Measurements from ENCODE around the gene ARHGAP30. TPM values are rescaled to one million over a fixed set of nuclear protein-coding genes. Genes with fewer than 3 reads are reported as not detected.

Gene ARHGAP30
- total and polyA plus RNA-seq, 9 donors = 1.3 to 3.4 (median 2.9) TPM

GRCh38 chr1:161106431-161106830 is 36.7 kb upstream of the ARHGAP30 start:
- no peaks in the 10 kb centered on the region for H3K4me1 ChIP-seq (ENCODE audit: control insufficient read depth, insufficient read depth, low read length)
- H3K36me3 ChIP-seq (ENCODE audit: control insufficient read depth, insufficient read depth, low read length) = peaks cover 13% of the 10 kb centered on the region
- no peak overlapping the region for H3K27ac ChIP-seq (ENCODE audit: low read length)
- WGBS (ENCODE audit: insufficient coverage) = 71% methylated on average over 1 of the region's 1 CpG
- no peak overlapping the region for H3K4me3 ChIP-seq (ENCODE audit: low read length)
- no peaks in the 10 kb centered on the region for H3K27me3 ChIP-seq (ENCODE audit: control insufficient read depth, insufficient read depth, low read length)
- no peaks in the 10 kb centered on the region for H3K9me3 ChIP-seq (replicated peaks; ENCODE audit: control insufficient read depth, low read depth, low read length)
- no peak for DNase-seq

DNA sequence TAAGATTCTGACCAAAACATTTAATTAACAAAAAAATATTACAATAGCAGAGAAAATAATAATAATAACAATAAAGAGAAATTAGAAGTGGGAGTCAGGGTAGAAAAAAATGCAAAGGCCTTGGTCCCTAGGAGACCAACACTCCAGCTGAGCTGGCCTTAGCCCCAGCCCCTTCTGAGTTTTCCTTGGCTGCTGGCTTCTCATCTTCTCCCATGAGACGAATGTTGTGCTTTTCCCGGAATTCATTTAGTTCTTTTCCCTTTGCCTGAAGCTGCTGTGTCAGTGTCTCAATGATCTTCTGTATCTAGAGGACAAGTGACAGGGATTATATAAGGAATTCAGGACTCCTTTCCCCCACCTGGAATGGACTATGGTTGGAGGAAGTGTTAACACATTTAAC is 30.9 kb upstream of the ARHGAP30 start:
- Histone ChIP-seq H3K27me3 (ENCODE audit: control insufficient read depth, insufficient read depth, low read length) (no peaks in the 10 kb centered on the region), H3K4me1 (ENCODE audit: control insufficient read depth, insufficient read depth, low read length) (peaks cover 31% of the 10 kb centered on the region), H3K27ac (ENCODE audit: low read length) (peak overlapping the region; percentile 29), H3K9me3 (replicated peaks; ENCODE audit: control insufficient read depth, low read depth, low read length) (no peaks in the 10 kb centered on the region), H3K36me3 (ENCODE audit: control insufficient read depth, insufficient read depth, low read length) (peaks cover 29% of the 10 kb centered on the region), H3K4me3 (ENCODE audit: low read length) (no peak overlapping the region)
- DNase-seq = peak; percentile 74
- no CpG with 5 or more reads among the region's 2 CpGs for WGBS (ENCODE audit: insufficient coverage)

- no peak for DNase-seq
- Histone ChIP-seq H3K27me3 (ENCODE audit: control insufficient read depth, insufficient read depth, low read length) (no peaks in the 10 kb centered on the region), H3K27ac (ENCODE audit: low read length) (no peak overlapping the region), H3K4me1 (ENCODE audit: control insufficient read depth, insufficient read depth, low read length) (peaks cover 31% of the 10 kb centered on the region), H3K36me3 (ENCODE audit: control insufficient read depth, insufficient read depth, low read length) (peaks cover 29% of the 10 kb centered on the region), H3K4me3 (ENCODE audit: low read length) (no peak overlapping the region), H3K9me3 (replicated peaks; ENCODE audit: control insufficient read depth, low read depth, low read length) (no peaks in the 10 kb centered on the region)
- WGBS (ENCODE audit: insufficient coverage) = 64% methylated on average over 6 of the region's 9 CpGs
Measured at GRCh38 chr1:161099090-161099802, 29.6 kb upstream of the ARHGAP30 start.

- H3K27ac ChIP-seq (ENCODE audit: low read length) = peak within 1 kb of the TSS; percentile 57
Measured at GRCh38 chr1:161098210-161099068, 28.7 kb upstream of the ARHGAP30 start, which contains the start of gene KLHDC9. Gene KLHDC9 (plus strand): TSS chr1:161098361. CDS start chr1:161098536, 175 bp downstream.

GRCh38 chr1:161096530-161096929 is 26.8 kb upstream of the ARHGAP30 start:
- WGBS (ENCODE audit: insufficient coverage) = 0% methylated on average over 1 of the region's 1 CpG
- H3K36me3 ChIP-seq (ENCODE audit: control insufficient read depth, insufficient read depth, low read length) = peaks cover 17% of the 10 kb centered on the region
- peak; percentile 96 for DNase-seq
- H3K4me3 ChIP-seq (ENCODE audit: low read length) = no peak overlapping the region
- peak overlapping the region; percentile 57 for H3K27ac ChIP-seq (ENCODE audit: low read length)
- no peaks in the 10 kb centered on the region for H3K9me3 ChIP-seq (replicated peaks; ENCODE audit: control insufficient read depth, low read depth, low read length)
- H3K27me3 ChIP-seq (ENCODE audit: control insufficient read depth, insufficient read depth, low read length) = no peaks in the 10 kb centered on the region
- H3K4me1 ChIP-seq (ENCODE audit: control insufficient read depth, insufficient read depth, low read length) = peaks cover 31% of the 10 kb centered on the region

More at GRCh38 chr1:161098210-161099068, 28.7 kb upstream of the ARHGAP30 start, which contains the start of gene KLHDC9:
- H3K27me3 ChIP-seq (ENCODE audit: control insufficient read depth, insufficient read depth, low read length) = no peaks in the 10 kb centered on the region
- 6% methylated on average over 62 of the region's 71 CpGs for WGBS (ENCODE audit: insufficient coverage)
- H3K4me3 ChIP-seq (ENCODE audit: low read length) = peak within 1 kb of the TSS; percentile 57
- DNase-seq = peak; percentile 80
- H3K36me3 ChIP-seq (ENCODE audit: control insufficient read depth, insufficient read depth, low read length) = peaks cover 27% of the 10 kb centered on the region
- H3K9me3 ChIP-seq (replicated peaks; ENCODE audit: control insufficient read depth, low read depth, low read length) = no peaks in the 10 kb centered on the region
- peaks cover 31% of the 10 kb centered on the region for H3K4me1 ChIP-seq (ENCODE audit: control insufficient read depth, insufficient read depth, low read length)

- H3K4me3 ChIP-seq (ENCODE audit: low read length) = no peak overlapping the region
- H3K9me3 ChIP-seq (replicated peaks; ENCODE audit: control insufficient read depth, low read depth, low read length) = no peaks in the 10 kb centered on the region
- H3K36me3 ChIP-seq (ENCODE audit: control insufficient read depth, insufficient read depth, low read length) = peaks cover 13% of the 10 kb centered on the region
- peak overlapping the region; percentile 57 for H3K27ac ChIP-seq (ENCODE audit: low read length)
- no CpG with 5 or more reads among the region's 2 CpGs for WGBS (ENCODE audit: insufficient coverage)
- no peak for DNase-seq
- peaks cover 31% of the 10 kb centered on the region for H3K4me1 ChIP-seq (ENCODE audit: control insufficient read depth, insufficient read depth, low read length)
- no peaks in the 10 kb centered on the region for H3K27me3 ChIP-seq (ENCODE audit: control insufficient read depth, insufficient read depth, low read length)
Measured at GRCh38 chr1:161096015-161096414, 26.3 kb upstream of the ARHGAP30 start.

DNA sequence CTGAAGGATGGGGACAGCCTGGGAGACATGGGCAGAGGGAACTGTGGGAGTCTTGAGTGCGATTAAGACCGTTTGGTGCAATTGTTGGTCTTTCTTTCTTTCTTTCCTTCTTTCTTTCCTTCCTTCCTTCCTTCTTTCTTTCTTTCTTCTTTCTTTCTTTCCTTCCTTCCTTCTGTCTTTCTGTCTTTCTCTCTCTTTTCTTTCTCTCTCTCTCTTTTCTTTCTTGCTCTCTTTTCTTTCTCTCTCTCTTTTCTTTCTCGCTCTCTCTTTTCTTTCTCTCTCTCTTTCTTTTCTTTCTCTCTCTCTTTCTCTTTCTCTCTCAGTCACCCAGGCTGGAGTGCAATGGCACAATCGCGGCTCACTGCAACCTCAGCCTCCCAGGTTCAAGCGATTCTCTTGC is 25.5 kb upstream of the ARHGAP30 start:
- Histone ChIP-seq H3K4me1 (ENCODE audit: control insufficient read depth, insufficient read depth, low read length) (peaks cover 29% of the 10 kb centered on the region), H3K4me3 (ENCODE audit: low read length) (no peak overlapping the region), H3K36me3 (ENCODE audit: control insufficient read depth, insufficient read depth, low read length) (peaks cover 10% of the 10 kb centered on the region), H3K9me3 (replicated peaks; ENCODE audit: control insufficient read depth, low read depth, low read length) (no peaks in the 10 kb centered on the region), H3K27ac (ENCODE audit: low read length) (no peak overlapping the region), H3K27me3 (ENCODE audit: control insufficient read depth, insufficient read depth, low read length) (no peaks in the 10 kb centered on the region)
- DNase-seq = no peak
- WGBS (ENCODE audit: insufficient coverage) = 90% methylated on average over 3 of the region's 6 CpGs

DNA sequence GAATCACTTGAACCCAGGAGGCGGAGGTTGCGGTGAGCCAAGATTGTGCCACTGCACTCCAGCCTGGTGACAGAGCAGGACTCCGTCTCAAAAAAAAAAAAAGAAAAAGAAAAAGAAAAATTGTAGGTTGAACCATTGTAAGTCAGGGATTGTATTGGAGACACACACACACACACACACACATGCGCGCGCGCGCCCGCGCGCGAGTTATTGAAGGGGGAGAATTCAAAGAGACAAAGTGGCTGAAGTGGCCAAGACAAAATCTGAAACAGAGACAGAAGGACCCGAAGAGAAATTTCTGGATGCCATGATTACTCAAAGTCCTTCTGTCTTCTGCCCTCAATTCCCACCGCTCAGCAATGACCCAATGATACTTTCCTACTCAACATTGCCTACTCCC is 24.8 kb upstream of the ARHGAP30 start:
- DNase-seq = no peak
- Histone ChIP-seq H3K27me3 (ENCODE audit: control insufficient read depth, insufficient read depth, low read length) (no peaks in the 10 kb centered on the region), H3K4me3 (ENCODE audit: low read length) (no peak overlapping the region), H3K9me3 (replicated peaks; ENCODE audit: control insufficient read depth, low read depth, low read length) (no peaks in the 10 kb centered on the region), H3K27ac (ENCODE audit: low read length) (no peak overlapping the region), H3K36me3 (ENCODE audit: control insufficient read depth, insufficient read depth, low read length) (peaks cover 3% of the 10 kb centered on the region), H3K4me1 (ENCODE audit: control insufficient read depth, insufficient read depth, low read length) (peaks cover 29% of the 10 kb centered on the region)
- 85% methylated on average over 2 of the region's 14 CpGs for WGBS (ENCODE audit: insufficient coverage)

DNA sequence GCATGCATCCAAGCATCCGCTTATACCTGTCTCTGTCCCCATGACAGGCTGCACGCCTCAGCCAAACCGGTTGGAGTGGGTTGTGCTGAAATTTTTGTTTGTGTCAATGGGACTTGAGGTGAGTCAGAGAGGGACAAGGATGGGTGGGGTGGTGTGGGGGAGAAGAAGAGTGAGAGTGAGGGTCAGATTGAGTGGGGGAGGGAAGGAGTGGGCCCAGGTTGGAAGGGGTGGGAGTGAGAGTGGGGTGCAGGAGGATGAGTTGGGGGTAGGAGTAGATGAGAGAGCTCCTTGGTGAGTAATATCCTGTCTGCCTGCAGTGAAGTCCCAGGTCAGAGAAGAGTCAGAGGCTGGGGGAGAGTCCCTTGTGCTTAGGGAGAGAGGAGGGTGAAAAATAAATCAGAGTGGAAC is 22.9 kb upstream of the ARHGAP30 start:
- DNase-seq = no peak

DNA sequence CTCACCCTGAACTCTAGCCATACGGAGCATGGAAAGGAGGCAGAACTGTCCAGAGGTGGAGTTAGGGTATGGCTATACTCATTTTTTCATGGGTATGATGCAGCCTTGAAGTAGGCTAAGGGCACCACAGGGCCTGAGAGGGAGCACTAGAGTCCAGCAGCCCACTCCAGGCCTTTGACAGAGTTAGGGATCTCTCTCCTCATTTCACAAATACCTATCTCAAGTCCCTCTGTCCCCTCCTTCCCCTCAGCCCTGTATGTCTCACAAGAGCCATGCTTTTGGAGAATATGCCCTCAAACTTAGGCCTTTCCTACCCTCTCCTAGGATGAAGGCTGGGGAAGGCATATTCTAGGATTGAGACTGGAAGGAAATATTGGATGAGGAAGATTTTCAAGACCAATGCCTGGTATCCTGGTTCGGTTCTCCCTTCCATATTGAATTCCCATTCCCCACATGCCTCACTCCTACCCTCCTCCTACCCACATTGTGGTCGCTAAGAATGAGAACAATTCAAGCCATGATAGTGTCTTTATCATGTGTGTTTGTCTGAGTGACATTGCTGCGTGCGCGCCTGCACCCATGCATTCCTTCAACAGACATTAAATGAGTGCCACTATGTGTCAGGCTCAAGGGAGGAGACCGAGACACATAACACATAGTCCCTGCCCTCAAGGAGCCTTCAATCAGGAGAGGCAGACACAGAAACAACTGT is 22.3 kb upstream of the ARHGAP30 start:
- peaks cover 10% of the 10 kb centered on the region for H3K4me1 ChIP-seq (ENCODE audit: control insufficient read depth, insufficient read depth, low read length)
- 98% methylated on average over 4 of the region's 7 CpGs for WGBS (ENCODE audit: insufficient coverage)
- H3K9me3 ChIP-seq (replicated peaks; ENCODE audit: control insufficient read depth, low read depth, low read length) = no peaks in the 10 kb centered on the region
- no peak overlapping the region for H3K4me3 ChIP-seq (ENCODE audit: low read length)
- DNase-seq = no peak
- no peaks in the 10 kb centered on the region for H3K36me3 ChIP-seq (ENCODE audit: control insufficient read depth, insufficient read depth, low read length)
- no peaks in the 10 kb centered on the region for H3K27me3 ChIP-seq (ENCODE audit: control insufficient read depth, insufficient read depth, low read length)
- H3K27ac ChIP-seq (ENCODE audit: low read length) = no peak overlapping the region

More for the DNA sequence above, 22.9 kb upstream of the ARHGAP30 start:
- no peak overlapping the region for H3K27ac ChIP-seq (ENCODE audit: low read length)
- peaks cover 16% of the 10 kb centered on the region for H3K4me1 ChIP-seq (ENCODE audit: control insufficient read depth, insufficient read depth, low read length)
- no peaks in the 10 kb centered on the region for H3K9me3 ChIP-seq (replicated peaks; ENCODE audit: control insufficient read depth, low read depth, low read length)
- WGBS (ENCODE audit: insufficient coverage) = 82% methylated on average over 3 of the region's 3 CpGs
- no peaks in the 10 kb centered on the region for H3K36me3 ChIP-seq (ENCODE audit: control insufficient read depth, insufficient read depth, low read length)
- no peak overlapping the region for H3K4me3 ChIP-seq (ENCODE audit: low read length)
- H3K27me3 ChIP-seq (ENCODE audit: control insufficient read depth, insufficient read depth, low read length) = no peaks in the 10 kb centered on the region
